Measurements from ENCODE around the gene POFUT1.

- TF ChIP-seq GTF2F1 (IDR thresholded peaks at IDR 0.05; ENCODE audit: borderline replicate concordance, low read depth, low read length) (no peak), CTCF (IDR thresholded peaks at IDR 0.05; ENCODE audit: control extremely low read depth in 1 of 3, insufficient read depth in 1 of 3, low read depth in 1 of 3, low read length in 3 of 3) (no peak), MAX (IDR thresholded peaks at IDR 0.05) (no peak), KDM1A (IDR thresholded peaks at IDR 0.05; ENCODE audit: borderline replicate concordance, low read length) (no peak), TBP (IDR thresholded peaks at IDR 0.05; ENCODE audit: low read depth, low read length) (no peak)
Measured at GRCh38 chr20:32238483-32239425, 31.1 kb downstream of the POFUT1 start.
